Vagina (tissue), 2 donors: ENCODE data around the gene POLK. TPM values are rescaled to one million over a fixed set of nuclear protein-coding genes. Genes with fewer than 3 reads are reported as not detected.

Experiments
- DNase-seq, 2 donors: peaks; one replicate each; pipeline ENCODE4 v3.0.0-alpha.2; 2017; ENCODE audit errors: extremely low spot score in 2 of 2
- H3K27ac ChIP-seq: fragments of 200-600 bp; sonication (generic); one replicate; pipeline ENCODE4 v1.5.1; 2019
- H3K27me3 ChIP-seq: fragments of 200-600 bp; sonication (generic); one replicate; pipeline ENCODE4 v1.5.1; 2019
- H3K36me3 ChIP-seq, 2 donors: fragments of 200-600 bp; sonication (generic); one replicate each; pipeline ENCODE4 v1.5.1; 2017 to 2019
- H3K4me1 ChIP-seq: fragments of 200-600 bp; sonication (generic); one replicate; pipeline ENCODE4 v1.5.1; 2019
- H3K4me3 ChIP-seq, 2 donors: fragments of 200-600 bp; sonication (generic); 1 replicate in 1 of 2; 2 replicates in 1 of 2; pipeline ENCODE4 v1.5.1; 2016 to 2019
- H3K9me3 ChIP-seq: fragments of 200-600 bp; sonication (generic); one replicate; pipeline ENCODE4 v1.5.1; 2019
- CTCF ChIP-seq, 3 experiments: fragments of 450-650 bp in 2 of 3; fragments of 200-600 bp in 1 of 3; sonication (generic) in 1 of 3; IDR thresholded peaks; one replicate each; pipeline ENCODE4 v1.5.1; 2017 to 2019; ENCODE audit warnings: antibody characterized with exemption in 3 of 3, mild to moderate bottlenecking in 2 of 3, moderate library complexity in 2 of 3
- POLR2A ChIP-seq, 2 donors: fragments of 450-650 bp; IDR thresholded peaks; one replicate each; pipeline ENCODE4 v1.6.1; 2017; ENCODE audit warnings: antibody characterized with exemption in 2 of 2, mild to moderate bottlenecking in 2 of 2, moderate library complexity in 2 of 2
- POLR2AphosphoS5 ChIP-seq, 2 donors: sonication (generic); formaldehyde crosslinking; IDR thresholded peaks; one replicate each; pipeline ENCODE4 v1.9.0; 2017; ENCODE audit warnings: antibody characterized with exemption in 2 of 2, mild to moderate bottlenecking in 2 of 2, low read depth in 1 of 2; ENCODE audit not compliant: insufficient read depth in 1 of 2
- intact Hi-C: fragments of 100-400 bp; cut with DNase I; formaldehyde crosslinking; loops from one replicate; pipeline ENCODE4 v1.15.1; 2023
- small RNA-seq: library from RNA; depleted of rRNA; stranded (forward); fragments of <200 nt; gene quantifications from one replicate; pipeline ENCODE3, GENCODE V24; 2016
- total RNA-seq: library from RNA; depleted of rRNA; stranded (reverse); fragments of >200 nt; gene quantifications from one replicate; pipeline ENCODE4 v1.2.3, GENCODE V29; 2016

The POLK gene
- total RNA-seq, 1 donor from 2014 or later, result 31.4 TPM

DNA sequence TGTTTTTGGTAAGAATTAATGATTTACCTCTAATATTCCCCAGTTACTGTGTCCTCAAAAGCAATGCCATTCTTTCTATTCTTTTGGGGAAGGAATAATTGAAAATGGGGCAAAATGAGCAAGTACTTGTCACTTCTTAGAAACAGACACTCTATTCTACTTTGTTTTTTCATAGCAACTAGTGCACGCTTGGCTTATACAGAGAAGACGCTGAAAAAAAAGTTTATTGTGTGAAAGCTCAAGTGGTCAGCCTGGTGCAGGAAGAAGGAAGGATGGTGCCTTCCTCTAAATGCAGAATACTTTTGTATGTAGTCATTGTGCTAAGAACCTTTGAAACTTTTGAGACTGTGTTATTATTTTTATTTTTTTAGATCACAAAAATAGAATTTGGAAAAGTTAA is 129.1 kb downstream of the POLK start:
- intact Hi-C loops, result no loop called here
- no peak for DNase-seq
- Histone ChIP-seq H3K9me3 (no peaks in the 10 kb centered on the region), H3K4me3 (no peak overlapping the region), H3K27ac (no peak overlapping the region), H3K36me3 (no peaks in the 10 kb centered on the region), H3K27me3 (no peaks in the 10 kb centered on the region), H3K4me1 (no peaks in the 10 kb centered on the region)
- TF ChIP-seq CTCF (IDR thresholded peaks at IDR 0.05) (no peak), POLR2AphosphoS5 (IDR thresholded peaks at IDR 0.05; ENCODE audit: insufficient read depth in 1 of 2, low read depth in 1 of 2) (no peak), POLR2A (IDR thresholded peaks at IDR 0.05) (no peak)

DNA sequence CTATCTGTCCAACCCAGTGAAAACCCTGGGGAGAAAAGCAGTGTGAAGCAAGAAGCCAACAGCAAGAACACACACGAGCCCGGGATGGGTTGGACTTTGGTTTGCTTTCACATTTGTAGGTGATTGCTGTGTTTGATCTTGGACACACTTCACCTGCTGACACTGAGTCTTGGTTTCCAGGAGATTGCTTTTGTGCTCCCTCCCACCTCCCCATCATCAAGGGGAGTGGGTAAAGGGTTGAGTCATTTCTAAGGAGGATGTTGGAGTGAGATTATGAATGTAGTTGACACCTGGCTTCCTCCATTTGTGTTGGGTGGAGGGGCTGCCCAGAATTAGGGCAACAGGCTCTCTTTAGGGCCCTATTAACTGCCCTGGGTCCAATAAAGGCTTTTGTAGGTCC is 137.0 kb downstream of the POLK start:
- no peak overlapping the region for H3K4me3 ChIP-seq
- TF ChIP-seq POLR2A (IDR thresholded peaks at IDR 0.05) (no peak), CTCF (IDR thresholded peaks at IDR 0.05) (no peak), POLR2AphosphoS5 (IDR thresholded peaks at IDR 0.05; ENCODE audit: insufficient read depth in 1 of 2, low read depth in 1 of 2) (no peak)
- H3K36me3 ChIP-seq, result no peaks in the 10 kb centered on the region
- no peaks in the 10 kb centered on the region for H3K9me3 ChIP-seq
- no peaks in the 10 kb centered on the region for H3K4me1 ChIP-seq
- no peaks in the 10 kb centered on the region for H3K27me3 ChIP-seq
- no peak for DNase-seq
- intact Hi-C loops, result no loop called here
- H3K27ac ChIP-seq, result no peak overlapping the region

Small RNA genes lying within 50 kb of the gene (small RNA-seq; reads per million reads assigned to genes)
- gene RNU7-175P, result not detected

Other genes starting within 250 kb of the POLK start
- 42.7 TPM for gene HMGCR, start 174.7 kb upstream of the POLK start, total RNA-seq
- gene CERT1, start 262 bp upstream of the POLK start, total RNA-seq, result 44.2 TPM
- not detected for gene ANKDD1B, start 99.6 kb downstream of the POLK start, total RNA-seq
- gene POC5, start 205.5 kb downstream of the POLK start, total RNA-seq, result 12.3 TPM